ENCODE measurements around the gene BCLAF3.

The BCLAF3 gene

DNA sequence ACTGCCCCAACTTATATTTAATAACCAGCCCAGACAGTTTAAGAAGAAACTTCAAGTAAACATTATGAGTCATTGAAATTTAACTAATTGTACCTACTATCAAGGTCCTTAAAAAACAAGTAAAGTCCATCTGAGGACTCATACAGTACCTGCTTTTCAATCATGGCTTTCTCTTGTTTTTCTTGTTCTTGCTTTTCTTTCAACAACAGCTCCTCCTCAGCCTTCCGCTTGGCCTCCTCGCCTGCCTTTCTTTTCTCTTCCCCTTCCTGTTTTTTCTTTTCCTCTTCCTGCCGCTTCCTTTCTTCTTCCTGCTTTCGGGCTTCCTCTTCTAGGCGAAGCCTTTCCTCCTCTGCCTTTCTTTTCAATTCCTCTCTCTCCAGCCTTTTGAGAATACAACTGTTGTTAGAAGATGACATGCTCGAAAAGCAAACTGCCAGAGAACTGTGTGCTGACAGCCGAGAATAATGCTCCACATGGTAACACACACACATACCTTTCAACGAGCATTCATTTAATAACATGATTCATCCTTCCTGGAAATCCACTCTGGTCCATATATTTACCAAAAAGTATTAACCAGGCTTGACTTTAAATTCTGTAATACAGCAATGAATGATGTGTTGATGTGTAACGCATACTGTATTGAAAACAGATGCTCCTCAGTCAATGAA, 25.2 kb upstream of the BCLAF3 start:
- TF ChIP-seq EGR1 (IDR thresholded peaks at IDR 0.05) = no peak
- TF ChIP-seq CREB1 (IDR thresholded peaks at IDR 0.05; ENCODE audit: low read depth) = no peak
- TF ChIP-seq CEBPB (IDR thresholded peaks at IDR 0.05) = no peak
- no peak for TF ChIP-seq EP300 (IDR thresholded peaks at IDR 0.05; ENCODE audit: borderline replicate concordance)
- no peak for TF ChIP-seq RAD21 (IDR thresholded peaks at IDR 0.05; ENCODE audit: low read depth)
- no peak for TF ChIP-seq YY1 (IDR thresholded peaks at IDR 0.05; ENCODE audit: low read depth)
- TF ChIP-seq, protein P1, sequence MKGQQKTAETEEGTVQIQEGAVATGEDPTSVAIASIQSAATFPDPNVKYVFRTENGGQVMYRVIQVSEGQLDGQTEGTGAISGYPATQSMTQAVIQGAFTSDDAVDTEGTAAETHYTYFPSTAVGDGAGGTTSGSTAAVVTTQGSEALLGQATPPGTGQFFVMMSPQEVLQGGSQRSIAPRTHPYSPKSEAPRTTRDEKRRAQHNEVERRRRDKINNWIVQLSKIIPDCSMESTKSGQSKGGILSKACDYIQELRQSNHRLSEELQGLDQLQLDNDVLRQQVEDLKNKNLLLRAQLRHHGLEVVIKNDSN (IDR thresholded peaks at IDR 0.05) = no peak
- TF ChIP-seq, protein P2, sequence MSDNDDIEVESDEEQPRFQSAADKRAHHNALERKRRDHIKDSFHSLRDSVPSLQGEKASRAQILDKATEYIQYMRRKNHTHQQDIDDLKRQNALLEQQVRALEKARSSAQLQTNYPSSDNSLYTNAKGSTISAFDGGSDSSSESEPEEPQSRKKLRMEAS (IDR thresholded peaks at IDR 0.05) = no peak
- TF ChIP-seq TCF12 (IDR thresholded peaks at IDR 0.05; ENCODE audit: low read depth) = no peak
- TF ChIP-seq TEAD4 (IDR thresholded peaks at IDR 0.05) = no peak
- no peak for TF ChIP-seq ZBTB7A (IDR thresholded peaks at IDR 0.05; ENCODE audit: low read depth)
- no peak for TF ChIP-seq FOXM1 (IDR thresholded peaks at IDR 0.05; ENCODE audit: borderline replicate concordance, low read depth)
- TF ChIP-seq NFIC (IDR thresholded peaks at IDR 0.05) = no peak
- TF ChIP-seq TAF1 (IDR thresholded peaks at IDR 0.05; ENCODE audit: low read depth) = no peak
- TF ChIP-seq, protein P3, sequence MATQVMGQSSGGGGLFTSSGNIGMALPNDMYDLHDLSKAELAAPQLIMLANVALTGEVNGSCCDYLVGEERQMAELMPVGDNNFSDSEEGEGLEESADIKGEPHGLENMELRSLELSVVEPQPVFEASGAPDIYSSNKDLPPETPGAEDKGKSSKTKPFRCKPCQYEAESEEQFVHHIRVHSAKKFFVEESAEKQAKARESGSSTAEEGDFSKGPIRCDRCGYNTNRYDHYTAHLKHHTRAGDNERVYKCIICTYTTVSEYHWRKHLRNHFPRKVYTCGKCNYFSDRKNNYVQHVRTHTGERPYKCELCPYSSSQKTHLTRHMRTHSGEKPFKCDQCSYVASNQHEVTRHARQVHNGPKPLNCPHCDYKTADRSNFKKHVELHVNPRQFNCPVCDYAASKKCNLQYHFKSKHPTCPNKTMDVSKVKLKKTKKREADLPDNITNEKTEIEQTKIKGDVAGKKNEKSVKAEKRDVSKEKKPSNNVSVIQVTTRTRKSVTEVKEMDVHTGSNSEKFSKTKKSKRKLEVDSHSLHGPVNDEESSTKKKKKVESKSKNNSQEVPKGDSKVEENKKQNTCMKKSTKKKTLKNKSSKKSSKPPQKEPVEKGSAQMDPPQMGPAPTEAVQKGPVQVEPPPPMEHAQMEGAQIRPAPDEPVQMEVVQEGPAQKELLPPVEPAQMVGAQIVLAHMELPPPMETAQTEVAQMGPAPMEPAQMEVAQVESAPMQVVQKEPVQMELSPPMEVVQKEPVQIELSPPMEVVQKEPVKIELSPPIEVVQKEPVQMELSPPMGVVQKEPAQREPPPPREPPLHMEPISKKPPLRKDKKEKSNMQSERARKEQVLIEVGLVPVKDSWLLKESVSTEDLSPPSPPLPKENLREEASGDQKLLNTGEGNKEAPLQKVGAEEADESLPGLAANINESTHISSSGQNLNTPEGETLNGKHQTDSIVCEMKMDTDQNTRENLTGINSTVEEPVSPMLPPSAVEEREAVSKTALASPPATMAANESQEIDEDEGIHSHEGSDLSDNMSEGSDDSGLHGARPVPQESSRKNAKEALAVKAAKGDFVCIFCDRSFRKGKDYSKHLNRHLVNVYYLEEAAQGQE (IDR thresholded peaks at IDR 0.05; ENCODE audit: low read depth) = no peak

- TF ChIP-seq CREB1 (IDR thresholded peaks at IDR 0.05; ENCODE audit: low read depth) (no peak), EGR1 (IDR thresholded peaks at IDR 0.05) (no peak), TCF12 (IDR thresholded peaks at IDR 0.05; ENCODE audit: low read depth) (no peak), EP300 (IDR thresholded peaks at IDR 0.05; ENCODE audit: borderline replicate concordance) (no peak), TAF1 (IDR thresholded peaks at IDR 0.05; ENCODE audit: low read depth) (no peak), ZBTB7A (IDR thresholded peaks at IDR 0.05; ENCODE audit: low read depth) (no peak), RAD21 (IDR thresholded peaks at IDR 0.05; ENCODE audit: low read depth) (no peak), FOXM1 (IDR thresholded peaks at IDR 0.05; ENCODE audit: borderline replicate concordance, low read depth) (no peak), TEAD4 (IDR thresholded peaks at IDR 0.05) (no peak)
- TF ChIP-seq, protein P3 (IDR thresholded peaks at IDR 0.05; ENCODE audit: low read depth) = no peak
- TF ChIP-seq, protein P2 (IDR thresholded peaks at IDR 0.05) = no peak
- TF ChIP-seq, protein P1 (IDR thresholded peaks at IDR 0.05) = no peak
Observed at GRCh38 chrX:20015422-20015821, 24.6 kb upstream of the BCLAF3 start.

DNA sequence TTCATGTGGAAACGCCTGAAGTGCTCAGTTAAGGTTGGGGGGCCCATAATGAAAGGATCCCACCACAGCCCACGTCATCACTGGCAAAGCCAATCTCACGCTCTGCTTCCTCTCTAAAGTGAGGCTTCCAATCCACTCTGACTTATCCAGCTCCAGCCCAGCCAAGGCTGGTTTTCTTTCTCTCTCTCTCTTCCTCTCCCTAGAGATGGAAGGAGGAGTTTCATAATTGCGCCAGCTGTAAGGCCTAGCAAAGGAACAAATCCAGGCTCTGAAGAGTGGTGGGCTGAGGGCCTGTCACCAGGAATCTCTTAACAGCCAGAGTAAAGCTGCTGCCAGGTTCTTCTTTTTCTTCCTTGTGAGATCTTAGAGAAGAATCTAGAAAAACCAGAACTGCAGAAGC, 20.7 kb upstream of the BCLAF3 start:
- TF ChIP-seq, protein P2 (IDR thresholded peaks at IDR 0.05) = no peak
- TF ChIP-seq TAF1 (IDR thresholded peaks at IDR 0.05; ENCODE audit: low read depth) (no peak), TEAD4 (IDR thresholded peaks at IDR 0.05) (no peak), NFIC (IDR thresholded peaks at IDR 0.05) (no peak), ZBTB7A (IDR thresholded peaks at IDR 0.05; ENCODE audit: low read depth) (no peak), RAD21 (IDR thresholded peaks at IDR 0.05; ENCODE audit: low read depth) (no peak)
- TF ChIP-seq, protein P3 (IDR thresholded peaks at IDR 0.05; ENCODE audit: low read depth) = no peak

- no peak for TF ChIP-seq RAD21 (IDR thresholded peaks at IDR 0.05; ENCODE audit: low read depth)
- TF ChIP-seq TEAD4 (IDR thresholded peaks at IDR 0.05) = no peak
- TF ChIP-seq, protein P2 (IDR thresholded peaks at IDR 0.05) = no peak
- no peak for TF ChIP-seq CEBPB (IDR thresholded peaks at IDR 0.05)
- no peak for TF ChIP-seq FOXM1 (IDR thresholded peaks at IDR 0.05; ENCODE audit: borderline replicate concordance, low read depth)
- TF ChIP-seq YY1 (IDR thresholded peaks at IDR 0.05; ENCODE audit: low read depth) = no peak
- TF ChIP-seq, protein P3 (IDR thresholded peaks at IDR 0.05; ENCODE audit: low read depth) = no peak
- TF ChIP-seq, protein P1 (IDR thresholded peaks at IDR 0.05) = no peak
- TF ChIP-seq TAF1 (IDR thresholded peaks at IDR 0.05; ENCODE audit: low read depth) = no peak
- no peak for TF ChIP-seq EGR1 (IDR thresholded peaks at IDR 0.05)
- TF ChIP-seq EP300 (IDR thresholded peaks at IDR 0.05; ENCODE audit: borderline replicate concordance) = no peak
- TF ChIP-seq TCF12 (IDR thresholded peaks at IDR 0.05; ENCODE audit: low read depth) = no peak
- TF ChIP-seq CREB1 (IDR thresholded peaks at IDR 0.05; ENCODE audit: low read depth) = no peak
- TF ChIP-seq ZBTB7A (IDR thresholded peaks at IDR 0.05; ENCODE audit: low read depth) = no peak
- no peak for TF ChIP-seq NFIC (IDR thresholded peaks at IDR 0.05)
Observed at GRCh38 chrX:20007962-20008622, 17.2 kb upstream of the BCLAF3 start.
